AG09309 (cell line): ENCODE measurements around the gene STOM.

Source experiments
- DNase-seq: peaks from one replicate; pipeline ENCODE4 v3.0.0-alpha.2; 2010; ENCODE audit warnings: low read depth
- H3K4me3 ChIP-seq: 2 replicates; pipeline ENCODE4 v1.5.1; 2011; ENCODE audit warnings: mild to moderate bottlenecking, low read depth, low read length, moderate library complexity; ENCODE audit not compliant: control insufficient read depth
- TF ChIP-seq, protein P1 (sequence below): IDR thresholded peaks from 2 replicates; pipeline ENCODE4 v1.5.1; 2011; ENCODE audit warnings: mild to moderate bottlenecking, low read depth, low read length, inconsistent platforms; ENCODE audit not compliant: insufficient read depth, control insufficient read depth; ENCODE audit errors: missing control alignments

The STOM gene

DNA sequence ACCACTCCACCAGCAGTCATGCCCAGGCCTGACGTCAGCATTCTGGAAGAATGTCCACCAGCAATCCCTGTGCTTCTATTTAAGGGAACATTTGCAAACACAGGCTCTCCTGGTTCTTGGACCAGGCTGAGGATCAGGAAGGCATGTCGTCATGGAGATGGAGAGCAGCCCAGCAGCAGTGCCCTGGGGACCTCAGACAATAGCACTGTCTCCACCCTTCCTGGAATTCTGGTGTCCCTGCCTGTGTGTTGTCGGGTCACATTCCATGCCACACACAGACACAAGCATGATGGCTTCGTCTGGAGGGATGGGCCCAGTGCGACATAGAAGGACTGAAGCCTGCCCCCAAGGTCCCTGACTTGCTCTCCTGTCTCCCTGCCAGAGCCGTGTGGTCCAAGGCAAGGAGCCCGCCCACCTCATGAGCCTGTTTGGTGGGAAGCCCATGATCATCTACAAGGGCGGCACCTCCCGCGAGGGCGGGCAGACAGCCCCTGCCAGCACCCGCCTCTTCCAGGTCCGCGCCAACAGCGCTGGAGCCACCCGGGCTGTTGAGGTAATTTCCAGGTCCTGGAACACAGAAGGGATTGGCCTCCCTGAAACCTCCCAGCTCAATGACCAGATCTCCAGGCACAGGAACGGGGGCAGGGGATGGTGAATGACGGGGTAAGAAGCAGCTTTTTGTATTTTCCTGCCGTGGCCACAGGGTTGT, 43.8 kb downstream of the STOM start:
- no peak overlapping the region for H3K4me3 ChIP-seq
- TF ChIP-seq, protein P1, sequence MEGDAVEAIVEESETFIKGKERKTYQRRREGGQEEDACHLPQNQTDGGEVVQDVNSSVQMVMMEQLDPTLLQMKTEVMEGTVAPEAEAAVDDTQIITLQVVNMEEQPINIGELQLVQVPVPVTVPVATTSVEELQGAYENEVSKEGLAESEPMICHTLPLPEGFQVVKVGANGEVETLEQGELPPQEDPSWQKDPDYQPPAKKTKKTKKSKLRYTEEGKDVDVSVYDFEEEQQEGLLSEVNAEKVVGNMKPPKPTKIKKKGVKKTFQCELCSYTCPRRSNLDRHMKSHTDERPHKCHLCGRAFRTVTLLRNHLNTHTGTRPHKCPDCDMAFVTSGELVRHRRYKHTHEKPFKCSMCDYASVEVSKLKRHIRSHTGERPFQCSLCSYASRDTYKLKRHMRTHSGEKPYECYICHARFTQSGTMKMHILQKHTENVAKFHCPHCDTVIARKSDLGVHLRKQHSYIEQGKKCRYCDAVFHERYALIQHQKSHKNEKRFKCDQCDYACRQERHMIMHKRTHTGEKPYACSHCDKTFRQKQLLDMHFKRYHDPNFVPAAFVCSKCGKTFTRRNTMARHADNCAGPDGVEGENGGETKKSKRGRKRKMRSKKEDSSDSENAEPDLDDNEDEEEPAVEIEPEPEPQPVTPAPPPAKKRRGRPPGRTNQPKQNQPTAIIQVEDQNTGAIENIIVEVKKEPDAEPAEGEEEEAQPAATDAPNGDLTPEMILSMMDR, result no peak
- DNase-seq, result no peak

GRCh38 chr9:121325387-121325786, 44.7 kb downstream of the STOM start:
- TF ChIP-seq, protein P1, result no peak
- DNase-seq, result no peak
- no peak overlapping the region for H3K4me3 ChIP-seq

- DNase-seq, result no peak
- TF ChIP-seq, protein P1, result no peak
- no peak overlapping the region for H3K4me3 ChIP-seq
These were observed 45.3 kb downstream of the STOM start for GRCh38 chr9:121324755-121325154.

GRCh38 chr9:121324316-121324715, 45.7 kb downstream of the STOM start:
- TF ChIP-seq, protein P1, result no peak
- H3K4me3 ChIP-seq, result no peak overlapping the region
- DNase-seq, result no peak

DNA sequence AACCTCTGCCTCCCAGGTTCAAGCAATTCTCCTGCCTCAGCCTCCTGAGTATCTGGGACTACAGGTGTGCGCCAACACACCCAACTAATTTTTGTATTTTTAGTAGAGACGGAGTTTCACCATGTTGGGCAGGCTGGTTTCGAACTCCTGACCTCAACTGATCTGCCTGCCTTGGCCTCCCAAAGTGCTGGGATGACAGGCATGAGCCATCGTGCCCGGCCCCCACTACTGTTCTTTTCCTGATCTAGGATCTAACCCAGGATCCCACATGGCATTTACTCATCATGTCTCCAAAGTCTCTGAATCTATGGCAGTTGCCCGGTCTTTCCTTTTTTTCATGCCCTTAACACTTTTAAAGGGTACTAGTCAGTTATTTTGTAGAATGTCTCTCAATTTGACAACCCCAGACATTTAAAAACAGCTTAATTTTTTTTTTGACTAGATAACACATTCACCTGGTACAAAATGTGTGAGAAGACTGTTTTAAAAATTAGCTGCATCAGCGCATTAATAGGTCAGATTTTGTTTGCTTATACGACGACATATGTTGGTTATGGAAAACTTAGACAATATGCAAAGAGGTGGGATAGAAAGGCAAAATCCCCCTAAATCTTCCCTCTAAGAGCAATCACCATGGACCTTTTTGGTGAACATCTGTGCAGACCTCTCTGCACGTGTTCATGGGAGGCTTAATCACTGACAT, 46.5 kb downstream of the STOM start:
- DNase-seq, result no peak
- no peak overlapping the region for H3K4me3 ChIP-seq
- TF ChIP-seq, protein P1, result no peak

DNA sequence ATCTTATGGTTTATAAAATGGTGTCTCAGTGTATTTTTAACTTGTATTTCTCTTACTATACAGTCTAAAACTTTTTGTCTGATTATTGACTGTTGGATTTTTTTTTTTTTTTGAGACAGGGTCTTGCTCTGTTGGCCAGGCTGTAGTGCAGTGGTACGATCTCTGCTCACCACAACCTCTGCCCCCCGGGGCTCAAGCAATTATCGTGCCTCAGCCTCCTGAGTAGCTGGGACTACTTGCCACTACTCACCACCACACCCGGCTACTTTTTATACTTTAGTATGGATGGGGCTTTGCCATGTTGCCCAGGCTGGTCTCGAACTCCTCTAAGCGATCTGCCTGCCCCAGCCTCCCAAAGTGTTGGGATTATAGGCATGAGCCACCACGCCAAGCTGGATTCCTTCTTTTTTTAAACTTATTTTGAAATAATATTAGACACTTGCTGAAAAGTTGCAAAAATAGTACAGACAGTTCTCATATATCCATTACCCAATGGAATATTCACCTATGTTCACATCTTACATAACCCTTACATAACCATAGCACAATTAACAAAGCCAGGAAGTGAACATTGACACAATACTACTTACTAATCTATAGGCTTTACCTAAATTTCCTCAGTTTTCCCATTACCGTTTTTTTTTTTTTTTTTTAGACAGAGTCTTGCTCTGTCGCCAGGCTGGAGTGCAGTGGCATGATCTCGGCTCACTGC, 47.2 kb downstream of the STOM start:
- TF ChIP-seq, protein P1, result no peak
- DNase-seq, result no peak
- H3K4me3 ChIP-seq, result no peak overlapping the region
